ENCODE measurements around the gene TLK1.

Gene TLK1

GRCh38 chr2:171160119-171160955 lies at the start of gene TLK1:
Gene TLK1 (minus strand): TSS chr2:171160893. CDS start chr2:171160428, 465 bp downstream.
- DNase-seq (ENCODE audit: low read depth in 2 of 3, low spot score in 2 of 3), result peak; percentile 38 to 59 (median 58)

GRCh38 chr2:171210216-171210863 lies 49.6 kb upstream of the TLK1 start:
- no peak for DNase-seq (ENCODE audit: low read depth in 2 of 3, low spot score in 2 of 3)

GRCh38 chr2:171208657-171209056 lies 48.0 kb upstream of the TLK1 start:
- DNase-seq (ENCODE audit: low read depth in 2 of 3, low spot score in 2 of 3), result no peak

GRCh38 chr2:171206422-171207115 lies 45.9 kb upstream of the TLK1 start:
- no peak for DNase-seq (ENCODE audit: low read depth in 2 of 3, low spot score in 2 of 3)

- DNase-seq (ENCODE audit: low read depth in 2 of 3, low spot score in 2 of 3), result no peak
Measured at GRCh38 chr2:171205551-171205950, 44.9 kb upstream of the TLK1 start.

GRCh38 chr2:171201767-171202166 lies 41.1 kb upstream of the TLK1 start:
- no peak for DNase-seq (ENCODE audit: low read depth in 2 of 3, low spot score in 2 of 3)

GRCh38 chr2:171201271-171201670 lies 40.6 kb upstream of the TLK1 start:
- DNase-seq (ENCODE audit: low read depth in 2 of 3, low spot score in 2 of 3), result no peak

GRCh38 chr2:171200469-171200868 lies 39.8 kb upstream of the TLK1 start:
- DNase-seq (ENCODE audit: low read depth in 2 of 3, low spot score in 2 of 3), result no peak

- DNase-seq (ENCODE audit: low read depth in 2 of 3, low spot score in 2 of 3), result no peak
Measured at GRCh38 chr2:171191021-171191420, 30.3 kb upstream of the TLK1 start.

GRCh38 chr2:171187819-171188218 lies 27.1 kb upstream of the TLK1 start:
- no peak for DNase-seq (ENCODE audit: low read depth in 2 of 3, low spot score in 2 of 3)

GRCh38 chr2:171187177-171187576 lies 26.5 kb upstream of the TLK1 start:
- no peak for DNase-seq (ENCODE audit: low read depth in 2 of 3, low spot score in 2 of 3)

- DNase-seq (ENCODE audit: low read depth in 2 of 3, low spot score in 2 of 3), result no peak
Measured at GRCh38 chr2:171185941-171186340, 25.2 kb upstream of the TLK1 start.

GRCh38 chr2:171185165-171185818 lies 24.6 kb upstream of the TLK1 start:
- DNase-seq (ENCODE audit: low read depth in 2 of 3, low spot score in 2 of 3), result no peak

- no peak for DNase-seq (ENCODE audit: low read depth in 2 of 3, low spot score in 2 of 3)
Measured at GRCh38 chr2:171181064-171182049, 20.7 kb upstream of the TLK1 start.

GRCh38 chr2:171180229-171180930 lies 19.7 kb upstream of the TLK1 start:
- no peak for DNase-seq (ENCODE audit: low read depth in 2 of 3, low spot score in 2 of 3)

- DNase-seq (ENCODE audit: low read depth in 2 of 3, low spot score in 2 of 3), result no peak
Measured at GRCh38 chr2:171178993-171179392, 18.3 kb upstream of the TLK1 start.

- DNase-seq (ENCODE audit: low read depth in 2 of 3, low spot score in 2 of 3), result no peak
Measured at GRCh38 chr2:171176516-171176915, 15.8 kb upstream of the TLK1 start.

GRCh38 chr2:171174075-171174474 lies 13.4 kb upstream of the TLK1 start:
- no peak for DNase-seq (ENCODE audit: low read depth in 2 of 3, low spot score in 2 of 3)

- no peak for DNase-seq (ENCODE audit: low read depth in 2 of 3, low spot score in 2 of 3)
Measured at GRCh38 chr2:171173087-171173486, 12.4 kb upstream of the TLK1 start.

- no peak for DNase-seq (ENCODE audit: low read depth in 2 of 3, low spot score in 2 of 3)
Measured at GRCh38 chr2:171171808-171172207, 11.1 kb upstream of the TLK1 start.

Data from activated CD8-positive, alpha-beta memory T cell treated with anti-CD3 and anti-CD28 coated beads for 48 hours (primary cell).